NCI-H2107 treated with DMSO at 0.1 percent for 48 hours (cell line): Measurements from ENCODE around the gene TACC3.

ENCODE experiments used
- DNase-seq: peaks from one replicate; lab custom pipeline; 2025; ENCODE audit not compliant: unreplicated experiment; lab: John Stamatoyannopoulos, UW

TACC3 gene

DNA sequence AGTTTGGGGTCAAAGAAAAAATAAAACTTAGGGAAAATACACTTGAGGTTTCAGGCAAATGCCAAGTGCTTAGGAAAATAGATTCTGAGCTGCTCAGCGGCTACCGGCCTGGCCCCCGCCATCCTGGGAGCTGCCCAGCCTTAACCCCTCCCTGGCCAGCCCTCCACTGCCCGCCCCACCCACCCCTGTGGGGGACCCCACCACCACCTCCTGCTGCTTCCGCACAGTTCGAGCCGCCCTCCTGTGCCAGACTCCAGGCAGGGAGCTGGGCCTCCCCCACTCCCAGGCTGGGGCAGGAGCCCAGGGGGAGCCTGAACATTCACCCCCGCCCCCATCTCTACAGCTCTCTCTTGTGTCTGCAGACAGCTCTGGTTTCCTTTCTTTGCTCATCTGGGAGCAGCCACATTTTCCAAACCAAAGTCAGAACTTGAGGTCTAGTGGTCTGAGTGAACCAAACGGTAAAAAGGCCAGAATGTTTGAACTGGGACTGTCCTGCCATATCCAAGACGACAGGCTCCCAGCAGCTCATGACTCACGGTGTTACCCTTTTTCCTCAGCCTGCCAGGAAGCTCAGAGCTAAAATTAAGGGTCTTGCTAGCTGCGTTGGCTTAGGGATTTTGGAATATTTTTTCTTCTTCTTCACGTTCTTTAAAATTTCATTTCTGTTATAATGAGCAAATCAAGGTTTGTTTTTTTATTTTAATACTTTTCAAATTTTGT is 67.1 kb downstream of the TACC3 start:
- DNase-seq, result no peak

DNA sequence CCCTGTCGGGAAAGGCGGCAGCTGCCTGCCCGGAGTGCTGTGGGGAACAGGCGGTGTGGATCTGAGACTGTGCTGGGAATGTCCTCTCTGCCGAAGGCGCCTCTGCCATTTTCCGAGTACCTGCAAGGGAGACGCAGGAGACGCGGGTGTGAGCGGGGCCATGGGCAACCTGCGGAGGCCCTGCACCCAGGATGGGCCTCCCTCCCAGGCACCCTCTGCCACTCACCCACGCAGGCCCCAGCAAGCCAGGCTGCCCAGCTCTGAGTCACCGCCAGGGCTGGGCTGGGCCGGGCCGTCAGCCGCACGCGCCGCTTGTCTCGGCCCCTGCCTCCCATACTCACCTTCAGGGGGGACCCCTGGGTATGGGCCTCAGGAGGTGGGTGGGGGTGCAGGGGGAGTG is 68.2 kb downstream of the TACC3 start:
- DNase-seq, result no peak

DNA sequence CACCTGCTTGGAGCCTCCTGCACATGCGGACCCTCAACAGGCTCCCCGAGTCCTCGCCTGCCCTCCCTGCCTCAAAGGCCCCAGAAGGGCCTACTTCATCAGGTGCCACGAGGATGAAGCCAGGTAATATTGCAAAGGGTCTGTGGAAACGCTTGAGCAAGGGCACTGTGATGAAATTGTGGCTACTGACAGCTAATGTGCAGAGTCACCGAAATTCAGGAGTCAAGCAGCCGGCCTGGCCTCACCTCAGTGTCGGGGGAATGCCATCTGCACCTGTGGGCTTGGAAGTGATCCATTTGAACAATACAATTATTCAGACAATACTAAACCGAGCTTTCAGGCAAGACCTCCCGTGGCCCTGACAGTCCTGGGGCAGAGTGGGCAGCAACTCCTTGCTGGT is 68.7 kb downstream of the TACC3 start:
- no peak for DNase-seq

DNA sequence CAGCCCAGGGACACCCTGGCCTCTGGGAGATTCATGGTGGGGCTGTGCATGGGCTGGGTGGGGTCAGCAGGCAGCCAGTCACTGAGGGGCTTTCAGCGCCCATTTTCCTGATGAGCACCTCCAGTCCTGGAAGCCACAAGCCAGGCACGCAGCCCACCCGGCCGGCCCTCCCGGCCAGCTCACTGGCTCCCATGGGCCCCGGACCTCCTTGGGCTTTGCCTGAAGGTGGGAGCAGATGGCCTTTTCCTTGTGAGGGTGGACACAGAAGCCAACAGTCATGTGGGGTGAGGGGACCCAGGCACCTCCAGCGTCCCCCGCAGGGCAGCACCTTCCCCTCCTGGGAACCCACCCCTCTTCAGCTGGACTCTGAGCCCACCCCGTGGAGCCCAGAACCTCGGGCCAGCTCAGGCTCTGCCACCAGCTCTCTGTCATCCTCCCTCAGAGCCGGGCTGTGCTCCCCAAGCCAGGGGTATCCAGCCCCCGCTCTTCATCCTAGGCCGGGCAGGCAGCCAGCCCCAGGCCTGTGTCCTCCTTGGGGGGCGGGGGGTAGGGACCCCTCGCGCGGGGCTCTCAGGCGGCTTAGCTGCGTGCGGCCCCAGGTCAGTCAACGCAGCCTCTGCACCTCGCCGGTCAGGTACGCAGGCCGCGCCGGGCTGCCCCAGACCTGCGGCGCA is 71.0 kb downstream of the TACC3 start:
- DNase-seq, result no peak

DNA sequence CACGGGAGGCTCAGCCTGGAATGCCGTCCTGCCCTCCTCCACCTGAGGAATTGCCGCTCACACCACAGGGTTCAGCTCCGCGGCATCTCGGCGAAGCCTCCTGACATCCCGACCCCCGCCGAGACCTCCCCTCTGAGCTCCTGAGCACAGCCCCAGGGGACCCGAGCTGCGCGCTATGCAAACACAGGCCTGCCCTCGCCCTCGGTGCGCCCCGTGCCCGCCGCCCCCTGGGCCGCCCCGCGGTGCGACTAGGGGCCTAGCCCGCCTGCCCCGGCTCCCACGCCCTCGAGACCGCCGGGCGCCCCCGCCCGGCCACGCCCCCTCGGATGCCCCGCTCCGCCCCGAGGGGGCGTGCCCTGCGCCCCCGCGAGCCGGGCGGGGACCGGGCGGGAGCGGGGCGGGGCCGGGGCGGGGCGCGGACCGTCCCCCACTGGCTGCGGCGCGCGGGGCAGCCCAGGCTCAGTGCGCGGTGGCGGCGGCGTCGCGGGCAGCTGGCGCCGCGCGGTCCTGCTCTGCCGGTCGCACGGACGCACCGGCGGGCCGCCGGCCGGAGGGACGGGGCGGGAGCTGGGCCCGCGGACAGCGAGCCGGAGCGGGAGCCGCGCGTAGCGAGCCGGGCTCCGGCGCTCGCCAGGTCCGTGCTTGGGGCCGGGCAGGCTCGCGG is 71.6 kb downstream of the TACC3 start, which contains the start of gene FGFR3:
Gene FGFR3 (plus strand): TSS at position 462 of the 664 bp plus-strand sequence. CDS start 642 bp downstream, outside the sequence.
- DNase-seq, result no peak

DNA sequence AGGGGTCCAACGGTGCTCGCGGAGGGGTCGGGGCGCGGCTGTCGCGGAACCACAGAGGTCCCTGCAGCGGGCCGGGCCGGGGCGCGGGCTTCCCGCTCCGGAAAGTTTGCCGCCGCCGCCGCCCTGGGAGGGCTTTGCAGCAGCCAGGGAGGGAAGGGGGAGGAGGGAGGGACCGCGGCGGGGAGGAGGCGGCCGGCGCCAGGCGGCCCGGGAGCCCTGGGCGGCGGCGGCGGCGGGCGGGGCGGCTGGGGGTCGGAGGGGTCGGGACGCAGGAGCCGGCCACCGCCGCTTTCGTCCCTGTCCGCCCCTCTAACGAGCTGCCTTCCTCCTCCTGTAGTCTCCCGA is 72.1 kb downstream of the TACC3 start:
- DNase-seq, result no peak

DNA sequence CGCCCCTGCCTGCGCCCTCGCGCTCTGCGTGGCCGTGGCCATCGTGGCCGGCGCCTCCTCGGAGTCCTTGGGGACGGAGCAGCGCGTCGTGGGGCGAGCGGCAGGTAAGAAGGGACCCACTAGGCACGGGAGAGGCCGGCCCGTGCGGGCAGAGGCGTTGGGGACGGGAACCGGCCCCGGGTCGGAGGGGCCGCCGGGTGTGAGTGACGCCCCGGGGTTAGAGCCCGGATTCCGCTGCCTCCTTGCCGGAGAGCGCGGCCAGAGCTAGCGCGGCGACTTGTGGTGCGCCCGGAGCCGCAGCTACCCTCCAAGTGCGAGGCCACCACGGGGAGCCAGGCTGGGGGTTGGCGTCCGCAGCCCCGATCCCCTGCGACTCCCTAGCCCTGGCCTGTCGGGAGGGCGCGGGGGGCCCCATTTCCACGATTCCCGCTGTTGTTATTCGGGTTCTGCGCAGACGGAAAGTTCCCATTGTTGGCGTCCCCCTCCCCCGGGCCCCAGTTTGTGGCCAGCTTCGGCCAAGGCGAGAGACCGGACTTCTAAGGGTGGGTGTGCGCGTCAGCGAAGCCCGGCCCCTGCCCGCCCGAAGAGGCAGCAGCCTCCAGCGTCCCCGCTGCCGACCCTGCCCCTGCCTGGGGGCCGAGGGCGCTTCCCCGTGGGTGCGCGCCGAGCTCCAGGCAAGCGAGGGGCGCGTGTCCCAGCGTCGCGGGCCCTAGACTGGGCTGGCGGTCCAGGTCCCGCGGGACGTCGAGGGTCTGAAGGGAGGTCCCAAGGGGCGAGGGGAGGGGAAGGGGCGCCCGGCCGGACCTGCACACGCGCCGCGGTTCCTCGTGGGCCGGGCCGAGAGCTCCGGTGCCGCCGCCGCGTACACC is 72.9 kb downstream of the TACC3 start:
- DNase-seq, result no peak
